Fibroblast of villous mesenchyme (primary cell): Measurements from ENCODE around the gene ETHE1. TPM values are rescaled to one million over a fixed set of nuclear protein-coding genes. Genes with fewer than 3 reads are reported as not detected.

Experiments used
- DNase-seq: peaks from one replicate; pipeline ENCODE4 v3.0.0-alpha.2; 2010; ENCODE audit warnings: low read depth
- H3K4me3 ChIP-seq: 2 replicates; pipeline ENCODE4 v1.5.1; 2011; ENCODE audit warnings: low read depth, mild to moderate bottlenecking, low read length
- total RNA-seq: library from RNA; depleted of rRNA; stranded (reverse); fragments of >200 nt; gene quantifications from 2 replicates; pipeline ENCODE4 v1.2.3, GENCODE V29; 2012
- TF ChIP-seq, protein P1 (sequence below): IDR thresholded peaks from 2 replicates; pipeline ENCODE4 v1.5.1; 2012; ENCODE audit warnings: low read depth, mild to moderate bottlenecking, low read length; ENCODE audit not compliant: insufficient read depth

Gene ETHE1
- total RNA-seq, 1 donor = 113 TPM

DNA sequence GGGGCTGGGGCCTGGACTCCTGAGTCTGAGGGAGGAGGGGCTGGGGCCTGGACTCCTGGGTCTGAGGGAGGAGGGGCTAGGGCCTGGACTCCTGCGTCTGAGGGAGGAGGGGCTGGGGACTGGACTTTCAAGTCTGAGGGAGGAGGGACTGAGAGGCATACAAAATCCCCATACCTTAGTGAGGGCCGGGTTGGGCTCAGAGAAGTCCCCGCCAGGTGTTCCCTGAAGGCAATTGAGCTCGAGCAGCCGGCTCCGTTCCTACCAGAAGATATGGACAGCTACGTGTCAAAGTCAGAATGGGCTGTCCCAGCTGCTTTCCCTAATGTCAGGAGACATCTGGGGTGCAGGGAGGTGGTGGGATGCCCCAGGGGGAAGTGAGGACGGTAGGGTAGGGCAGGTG lies 31.9 kb downstream of the ETHE1 start:
- H3K4me3 ChIP-seq = no peak overlapping the region
- TF ChIP-seq, protein P1, sequence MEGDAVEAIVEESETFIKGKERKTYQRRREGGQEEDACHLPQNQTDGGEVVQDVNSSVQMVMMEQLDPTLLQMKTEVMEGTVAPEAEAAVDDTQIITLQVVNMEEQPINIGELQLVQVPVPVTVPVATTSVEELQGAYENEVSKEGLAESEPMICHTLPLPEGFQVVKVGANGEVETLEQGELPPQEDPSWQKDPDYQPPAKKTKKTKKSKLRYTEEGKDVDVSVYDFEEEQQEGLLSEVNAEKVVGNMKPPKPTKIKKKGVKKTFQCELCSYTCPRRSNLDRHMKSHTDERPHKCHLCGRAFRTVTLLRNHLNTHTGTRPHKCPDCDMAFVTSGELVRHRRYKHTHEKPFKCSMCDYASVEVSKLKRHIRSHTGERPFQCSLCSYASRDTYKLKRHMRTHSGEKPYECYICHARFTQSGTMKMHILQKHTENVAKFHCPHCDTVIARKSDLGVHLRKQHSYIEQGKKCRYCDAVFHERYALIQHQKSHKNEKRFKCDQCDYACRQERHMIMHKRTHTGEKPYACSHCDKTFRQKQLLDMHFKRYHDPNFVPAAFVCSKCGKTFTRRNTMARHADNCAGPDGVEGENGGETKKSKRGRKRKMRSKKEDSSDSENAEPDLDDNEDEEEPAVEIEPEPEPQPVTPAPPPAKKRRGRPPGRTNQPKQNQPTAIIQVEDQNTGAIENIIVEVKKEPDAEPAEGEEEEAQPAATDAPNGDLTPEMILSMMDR = no peak
- DNase-seq = no peak

DNA sequence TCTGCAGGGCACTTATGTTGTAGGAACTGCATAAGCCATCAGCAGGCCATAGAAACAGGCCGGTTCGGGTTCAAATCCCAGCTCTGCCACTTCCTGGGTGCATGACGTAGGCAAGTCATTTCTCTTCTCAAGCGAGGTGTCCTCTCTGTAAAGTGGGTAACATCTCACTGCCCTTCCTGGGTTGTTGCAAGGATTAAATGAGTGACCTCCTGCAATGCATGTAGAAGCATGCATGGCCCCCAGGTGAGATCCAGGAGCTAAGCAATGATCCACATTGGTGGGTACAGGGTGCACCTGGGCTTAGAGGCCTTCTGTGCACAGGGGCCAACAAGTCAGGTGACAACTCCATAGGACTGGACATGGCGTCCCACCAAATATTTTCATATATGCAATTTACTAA lies 36.2 kb downstream of the ETHE1 start:
- H3K4me3 ChIP-seq = no peak overlapping the region
- TF ChIP-seq, protein P1 = no peak
- no peak for DNase-seq

DNA sequence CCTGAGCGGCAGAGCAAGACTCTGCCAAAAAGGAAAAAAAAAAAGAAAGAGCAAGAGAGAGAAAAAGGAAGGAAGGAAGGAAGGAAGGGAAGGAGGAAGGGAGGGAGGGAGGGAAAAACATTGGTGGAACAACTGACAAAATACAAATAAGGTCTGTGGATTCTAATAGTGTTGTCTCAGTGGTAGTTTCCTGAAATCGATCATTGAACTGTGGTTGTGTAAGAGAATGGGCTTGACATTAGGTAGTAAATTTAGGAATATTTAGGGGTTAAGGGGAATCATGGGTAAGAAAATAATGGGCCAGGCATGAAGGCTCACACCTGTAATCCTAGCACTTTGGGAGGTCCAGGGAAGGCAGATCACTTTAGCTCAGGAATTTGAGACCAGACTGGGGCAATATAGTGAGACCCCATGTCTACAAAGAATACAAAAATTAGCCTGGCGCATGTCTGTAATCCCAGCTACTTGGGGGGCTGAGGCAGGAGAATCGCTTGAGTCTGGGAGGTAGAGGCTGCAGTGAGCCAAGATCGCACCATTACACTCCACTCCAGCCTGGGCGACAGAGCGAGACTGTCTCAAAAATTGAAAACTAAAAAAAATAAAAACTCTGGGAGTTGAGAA lies 36.9 kb downstream of the ETHE1 start:
- DNase-seq = no peak
- TF ChIP-seq, protein P1 = no peak
- no peak overlapping the region for H3K4me3 ChIP-seq

DNA sequence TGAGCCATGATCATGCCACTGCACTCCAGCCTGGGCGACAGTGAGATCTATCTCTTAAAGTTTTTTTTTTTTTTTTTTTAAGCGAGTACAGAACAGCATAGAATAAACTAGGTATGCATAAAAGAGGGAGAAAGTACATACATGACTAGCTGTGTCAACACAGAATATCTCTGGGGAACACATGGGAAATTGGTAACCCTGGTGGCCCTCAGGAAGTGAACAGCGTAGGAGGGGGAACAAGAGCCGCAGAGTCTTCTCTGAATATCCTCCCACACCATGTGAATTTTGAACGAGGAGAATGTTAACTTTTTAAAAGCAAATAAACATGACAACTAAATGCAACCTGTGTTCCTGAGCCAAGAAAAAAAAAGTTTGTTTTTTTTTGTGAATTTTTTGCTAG lies 37.7 kb downstream of the ETHE1 start:
- H3K4me3 ChIP-seq = no peak overlapping the region
- DNase-seq = peak; percentile 62

DNA sequence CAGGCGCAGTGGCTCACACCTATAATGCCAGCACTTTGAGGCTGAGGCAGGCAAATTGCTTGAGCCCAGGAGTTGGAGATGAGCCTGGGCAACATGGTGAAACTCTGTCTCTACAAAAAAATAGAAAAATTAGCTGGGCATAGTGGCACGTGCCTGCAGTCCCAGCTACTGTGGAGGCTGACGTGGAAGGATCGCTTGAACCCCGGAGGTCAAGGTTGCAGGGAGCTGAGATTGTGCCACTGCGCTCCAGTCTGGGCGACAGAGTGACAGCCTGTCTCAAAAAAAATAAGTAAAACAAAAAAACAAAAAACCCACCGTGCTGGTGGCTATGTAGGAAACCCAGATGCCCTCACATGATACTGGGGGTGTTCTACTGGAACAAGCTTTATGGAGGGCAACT lies 38.8 kb downstream of the ETHE1 start:
- no peak overlapping the region for H3K4me3 ChIP-seq
- no peak for DNase-seq
- TF ChIP-seq, protein P1 = no peak

More for the DNA sequence above, 37.7 kb downstream of the ETHE1 start:
- TF ChIP-seq, protein P1 = no peak

DNA sequence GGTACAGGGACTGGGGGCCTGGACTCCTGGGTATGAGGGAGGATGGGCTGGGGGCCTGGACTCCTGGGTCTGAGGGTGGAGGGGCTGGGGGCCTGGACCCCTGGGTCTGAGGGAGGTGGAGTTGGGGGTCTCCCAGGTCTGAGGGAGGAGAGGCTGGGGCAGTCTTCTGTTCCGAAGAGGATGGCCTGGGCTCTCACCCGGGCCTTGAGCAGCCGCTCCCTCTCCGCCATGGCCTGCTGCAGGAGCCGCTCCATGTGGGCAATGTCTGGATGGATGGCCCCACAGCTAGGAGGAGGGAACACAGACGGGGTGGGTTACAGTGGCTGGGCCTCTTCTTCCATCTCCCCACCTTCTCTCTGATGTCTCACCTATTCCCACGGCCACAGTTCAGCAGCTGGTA lies 40.6 kb downstream of the ETHE1 start:
- TF ChIP-seq, protein P1 = no peak

DNA sequence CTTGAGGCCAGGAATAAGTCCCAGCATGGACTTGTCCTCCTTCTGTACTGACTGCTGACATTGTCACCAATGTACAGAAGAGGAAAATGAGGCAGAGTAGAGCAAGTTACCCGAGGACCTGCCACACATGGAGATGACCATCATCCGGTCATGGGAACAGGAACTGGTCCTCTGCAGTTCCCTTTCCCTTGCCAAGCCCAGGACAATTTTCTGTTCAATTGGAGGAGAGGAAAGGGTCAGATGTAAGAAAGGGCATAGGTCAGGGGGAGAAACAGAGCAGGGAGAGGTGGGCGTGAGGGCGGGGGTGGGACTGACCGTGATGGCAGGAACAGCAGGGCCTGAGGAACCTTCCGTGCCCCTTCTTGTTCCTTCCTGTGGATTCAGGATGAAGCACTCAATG lies 41.0 kb downstream of the ETHE1 start:
- TF ChIP-seq, protein P1 = no peak
- H3K4me3 ChIP-seq = no peak overlapping the region
- DNase-seq = no peak

More for the DNA sequence above, 40.6 kb downstream of the ETHE1 start:
- DNase-seq = no peak
- H3K4me3 ChIP-seq = no peak overlapping the region
